HG02938 (cell line): Measurements from ENCODE around the gene ZNRF3.
"Not testable (repeated sequence)": the region's sequence is repeated elsewhere in the genome, so short reads cannot be mapped to it uniquely, and the experiment has no call there.

Experiments
- ATAC-seq: cut with Tn5 transposase; IDR thresholded peaks from one replicate; pipeline ENCODE4 v1.9.1; 2021; ENCODE audit warnings: mild to moderate bottlenecking, moderate library complexity; ENCODE audit not compliant: unreplicated experiment

The ZNRF3 gene

GRCh38 chr22:28883917-28884746 lies 760 bp downstream of the ZNRF3 start:
- no peak for ATAC-seq

- no peak for ATAC-seq
These were observed 1.5 kb downstream of the ZNRF3 start for GRCh38 chr22:28884747-28885350.

GRCh38 chr22:28885939-28886338 lies 2.6 kb downstream of the ZNRF3 start:
- ATAC-seq: no peak

DNA sequence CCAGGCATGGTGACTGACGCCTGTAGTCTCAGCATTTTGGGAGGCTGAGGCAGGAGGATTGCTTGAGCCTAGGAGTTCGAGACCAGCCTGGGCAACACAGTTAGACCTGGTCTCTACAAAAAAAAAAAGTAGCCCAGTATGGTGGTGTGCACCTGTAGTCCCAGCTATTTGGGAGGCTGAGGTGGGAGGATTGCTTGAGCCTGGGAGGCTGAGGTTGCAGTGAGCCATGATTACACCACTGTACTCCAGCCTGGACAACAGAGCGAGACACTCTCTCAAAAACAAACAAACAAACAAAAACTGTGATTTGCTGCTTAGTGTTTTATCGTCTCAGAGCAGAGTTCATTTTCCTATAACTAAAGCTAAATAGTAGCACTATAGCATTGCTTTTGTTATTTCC lies 3.3 kb downstream of the ZNRF3 start:
- not testable (repeated sequence) for ATAC-seq

DNA sequence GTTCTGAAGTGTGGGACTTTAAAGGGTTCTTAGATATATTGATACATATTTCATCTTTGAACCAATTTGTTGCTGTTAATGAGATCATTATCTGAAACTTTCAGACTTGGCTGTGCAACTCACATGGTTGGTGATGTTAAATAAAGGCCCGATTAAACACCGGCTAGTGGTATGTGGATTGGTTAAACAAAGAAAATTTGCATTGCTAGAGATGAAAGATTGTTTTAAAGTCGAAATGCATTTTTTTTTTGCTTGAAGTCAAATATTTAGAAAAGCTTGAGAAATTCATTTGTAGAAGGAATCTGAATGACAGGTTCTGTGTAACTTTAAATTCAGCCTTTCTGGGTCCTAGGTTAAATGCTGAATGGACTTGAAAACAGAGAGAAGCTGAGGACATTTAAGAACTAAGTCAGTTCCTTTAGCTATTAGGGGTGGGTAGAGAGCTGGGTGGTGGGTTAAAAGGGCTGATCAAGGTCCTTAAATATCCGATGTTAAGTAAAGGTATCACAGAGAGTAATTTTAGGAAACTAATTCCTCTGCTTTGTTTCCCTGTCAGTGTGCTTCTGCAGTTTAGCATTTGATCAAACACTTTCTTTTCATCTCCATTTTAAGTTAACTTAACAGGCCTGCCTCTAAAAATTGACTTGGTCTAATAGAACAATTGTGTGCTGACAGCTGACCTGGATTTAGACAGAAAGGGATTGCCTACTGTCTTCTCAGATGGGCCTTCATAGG lies 4.5 kb downstream of the ZNRF3 start:
- no peak for ATAC-seq

DNA sequence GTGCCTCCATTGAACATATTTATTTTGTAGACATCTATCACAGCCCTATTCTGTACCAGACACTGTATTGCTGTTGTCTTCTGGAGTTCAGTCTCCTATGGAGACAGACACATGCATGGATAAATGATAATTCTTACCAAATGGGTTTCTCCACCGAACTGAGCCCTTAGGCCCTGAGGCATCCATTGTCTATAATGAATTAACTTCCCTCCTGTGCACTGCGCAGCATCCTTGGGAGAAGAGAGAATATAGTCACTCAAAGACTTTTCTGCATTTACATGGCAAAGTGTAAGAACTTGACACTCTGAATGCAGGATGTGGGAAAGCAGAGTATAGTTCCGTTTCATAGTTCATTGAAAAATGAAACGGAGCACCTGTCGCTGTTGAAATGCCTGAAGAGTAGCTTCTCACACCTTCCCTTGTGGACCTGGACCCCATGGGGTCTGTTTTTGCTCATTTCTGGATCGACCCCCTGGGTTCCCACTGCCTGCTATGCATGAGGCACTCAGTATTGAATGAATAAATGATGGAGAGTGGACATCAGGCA lies 6.2 kb downstream of the ZNRF3 start:
- ATAC-seq: no peak

DNA sequence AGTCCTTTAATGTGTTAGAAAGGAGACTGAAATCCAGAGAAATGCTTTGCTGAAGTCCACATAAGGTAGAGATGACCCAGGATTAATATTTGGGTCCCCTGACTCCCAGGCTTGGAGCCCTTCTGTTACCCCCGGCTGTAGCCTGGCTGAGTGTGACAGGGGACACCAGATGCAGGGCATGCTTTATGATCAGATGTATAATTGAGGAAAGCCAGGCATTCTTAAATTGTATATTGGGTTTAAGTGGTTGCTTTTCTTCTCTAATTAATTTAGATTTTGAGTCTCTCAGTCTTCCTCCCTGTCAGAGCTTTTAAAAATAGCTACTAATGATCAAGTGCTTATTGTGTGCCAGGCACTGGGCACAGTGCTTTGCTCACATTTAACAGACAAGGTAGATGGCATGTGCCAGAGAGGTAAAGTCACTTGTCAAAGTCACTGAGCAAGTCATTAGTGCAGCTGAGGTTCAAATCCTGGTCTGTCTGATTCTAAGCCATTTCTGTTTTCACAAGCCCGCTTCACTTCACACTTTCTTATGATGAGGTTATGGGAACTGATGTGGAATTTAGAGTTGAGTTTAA lies 7.9 kb downstream of the ZNRF3 start:
- no peak for ATAC-seq

GRCh38 chr22:28892175-28892731 lies 8.9 kb downstream of the ZNRF3 start:
- no peak for ATAC-seq

- no peak for ATAC-seq
These were observed 10.4 kb downstream of the ZNRF3 start for GRCh38 chr22:28893810-28894209.

- ATAC-seq: no peak
These were observed 11.0 kb downstream of the ZNRF3 start for GRCh38 chr22:28894334-28894733.

- no peak for ATAC-seq
These were observed 11.4 kb downstream of the ZNRF3 start for GRCh38 chr22:28894807-28895206.

- ATAC-seq: no peak
These were observed 13.2 kb downstream of the ZNRF3 start for GRCh38 chr22:28896611-28897010.

GRCh38 chr22:28898233-28898629 lies 14.9 kb downstream of the ZNRF3 start:
- no peak for ATAC-seq

DNA sequence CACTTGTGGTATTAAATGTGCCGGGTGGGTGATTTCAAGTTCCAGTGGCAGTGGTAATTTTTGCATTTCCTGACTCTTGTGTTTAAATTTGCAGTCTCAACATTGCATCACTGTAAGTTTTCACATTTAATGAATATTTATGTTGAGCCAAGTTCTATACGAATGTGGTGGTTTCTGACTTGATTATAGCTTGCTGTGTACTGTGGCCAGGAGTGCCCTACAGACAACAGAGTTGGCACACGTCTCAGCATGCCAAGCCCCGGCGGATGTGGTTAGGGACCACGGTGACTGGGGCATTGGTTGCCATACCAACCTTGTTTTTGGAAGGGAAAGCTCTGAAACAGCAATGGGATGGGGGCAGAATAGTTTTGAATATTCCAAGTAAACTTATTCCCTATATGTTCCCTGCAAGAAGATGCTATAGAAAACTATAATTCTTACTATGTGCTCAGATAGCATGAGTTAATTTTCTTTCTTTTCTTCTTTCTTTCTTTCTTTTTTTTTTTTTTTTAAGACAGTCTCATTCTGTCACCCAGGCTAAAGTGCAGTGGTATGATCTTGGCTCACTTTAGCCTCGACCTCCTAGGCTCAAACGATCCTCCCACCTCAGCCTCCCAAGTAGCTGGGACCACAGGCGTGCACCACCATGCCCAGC lies 16.0 kb downstream of the ZNRF3 start:
- no peak for ATAC-seq

- ATAC-seq: no peak
These were observed 17.1 kb downstream of the ZNRF3 start for GRCh38 chr22:28900379-28900925.

GRCh38 chr22:28902490-28902889 lies 19.1 kb downstream of the ZNRF3 start:
- ATAC-seq: no peak

DNA sequence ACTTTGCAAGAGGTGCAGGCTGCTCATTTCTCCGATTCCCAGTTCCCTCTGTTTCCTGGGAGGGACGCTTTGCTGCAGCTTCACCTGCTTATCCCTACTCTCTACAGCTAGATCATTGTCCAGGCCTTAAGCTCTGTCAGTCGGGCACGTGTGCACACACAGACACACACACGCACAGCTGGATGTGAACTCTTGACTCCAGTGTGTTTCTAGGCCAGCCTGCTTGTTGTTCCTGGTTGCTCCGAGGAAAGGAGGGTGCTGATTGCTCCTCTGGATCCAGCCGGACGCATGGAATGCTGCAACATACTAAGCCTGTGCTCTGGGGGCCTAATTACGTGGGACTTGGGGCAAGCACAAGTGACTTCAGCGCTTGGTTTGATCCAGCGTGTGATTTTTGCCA lies 19.7 kb downstream of the ZNRF3 start:
- ATAC-seq: no peak

GRCh38 chr22:28903729-28904128 lies 20.4 kb downstream of the ZNRF3 start:
- ATAC-seq: no peak

DNA sequence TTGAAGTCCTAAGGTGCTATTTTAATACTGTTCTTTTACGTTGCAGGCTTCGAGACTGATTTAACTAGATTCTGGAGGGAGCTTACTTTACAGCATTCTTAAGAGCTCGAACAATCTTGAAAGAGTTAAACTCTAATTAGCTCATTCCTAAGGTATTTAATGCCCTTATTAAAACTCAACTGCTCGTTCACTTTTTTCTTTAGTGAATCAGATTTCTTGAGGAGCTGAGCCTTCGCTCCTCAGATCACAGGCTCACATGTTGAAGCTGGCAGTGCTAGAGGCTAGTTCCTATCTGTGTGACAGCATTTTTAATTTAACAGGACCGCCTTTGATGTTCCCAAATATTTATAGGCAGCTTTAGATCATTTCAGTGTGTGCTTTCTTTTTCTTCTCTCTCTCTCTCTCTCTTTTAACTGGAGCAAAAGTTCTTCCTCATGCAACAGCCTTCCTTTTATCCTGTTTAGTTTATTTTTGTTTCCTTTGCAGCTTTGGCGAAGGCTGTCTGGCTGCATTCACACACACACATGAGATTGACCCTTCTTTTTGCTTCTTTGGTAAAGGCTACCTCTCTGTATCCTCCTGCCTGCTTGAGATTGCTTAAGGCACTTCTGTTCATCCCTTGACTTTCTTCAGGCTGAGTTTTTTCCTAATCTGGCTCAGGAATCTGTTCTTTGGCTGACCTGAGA lies 21.0 kb downstream of the ZNRF3 start:
- ATAC-seq: no peak
